Spleen (tissue), 11 donors: ENCODE results near the gene HSPB6. TPM values are rescaled to one million over a fixed set of nuclear protein-coding genes. Genes with fewer than 3 reads are reported as not detected.

ENCODE experiments used
- DNase-seq: peaks from one replicate; pipeline ENCODE4 v3.0.0-alpha.2; 2020
- H3K27ac ChIP-seq, 8 donors: fragments of 200-600 bp; sonication (generic) in 7 of 8; 1 replicate in 4 of 8; 2 replicates in 4 of 8; pipeline versions ENCODE4 v1.5.0 to v1.8.0; 2016 to 2021; ENCODE audit warnings: inconsistent platforms in 4 of 8, mild to moderate bottlenecking in 4 of 8, moderate library complexity in 1 of 8
- H3K27me3 ChIP-seq, 7 donors: fragments of 200-600 bp; sonication (generic) in 6 of 7; replicated peaks in 1 of 7; 1 replicate in 4 of 7; 2 replicates in 3 of 7; pipeline versions ENCODE4 v1.5.0 to v1.8.0; 2016 to 2021; ENCODE audit warnings: inconsistent platforms in 3 of 7, mild to moderate bottlenecking in 1 of 7
- H3K36me3 ChIP-seq, 6 donors: fragments of 200-600 bp; sonication (generic) in 5 of 6; 1 replicate in 4 of 6; 2 replicates in 2 of 6; pipeline versions ENCODE4 v1.5.0 to v1.8.0; 2016 to 2021; ENCODE audit warnings: inconsistent platforms in 2 of 6
- H3K4me1 ChIP-seq, 6 donors: fragments of 200-600 bp; sonication (generic) in 5 of 6; 1 replicate in 3 of 6; 2 replicates in 3 of 6; pipeline versions ENCODE4 v1.5.0 to v1.8.0; 2016 to 2021; ENCODE audit warnings: inconsistent platforms in 3 of 6
- H3K4me3 ChIP-seq, 8 donors: fragments of 200-600 bp; sonication (generic) in 7 of 8; 1 replicate in 4 of 8; 2 replicates in 4 of 8; pipeline versions ENCODE4 v1.5.0 to v1.8.0; 2016 to 2021; ENCODE audit warnings: inconsistent platforms in 4 of 8, mild to moderate bottlenecking in 4 of 8, moderate library complexity in 2 of 8
- H3K9me3 ChIP-seq, 8 donors: fragments of 200-600 bp; sonication (generic) in 7 of 8; 1 replicate in 4 of 8; 2 replicates in 4 of 8; pipeline versions ENCODE4 v1.5.0 to v1.8.0; 2016 to 2021; ENCODE audit warnings: inconsistent platforms in 4 of 8
- POLR2A ChIP-seq, 3 donors: fragments of 450-650 bp; IDR thresholded peaks; one replicate each; pipeline ENCODE4 v1.5.1; 2017; ENCODE audit warnings: antibody characterized with exemption in 3 of 3, mild to moderate bottlenecking in 1 of 3
- POLR2AphosphoS5 ChIP-seq, 3 donors: sonication (generic); formaldehyde crosslinking; IDR thresholded peaks; one replicate each; pipeline ENCODE4 v1.5.1; 2017; ENCODE audit warnings: antibody characterized with exemption in 3 of 3
- WGBS, 5 donors: extraction: QIAGEN DNeasy Blood & Tissue Kit in 3 of 5; methylation state at CpG; one replicate each; pipeline versions ENCODE4 v1.1.5 to v1.1.7; 2013 to 2018; 5-methylcytosine and 5-hydroxymethylcytosine counted together
- intact Hi-C: fragments of 100-400 bp; cut with DNase I; formaldehyde crosslinking; loops from one replicate; pipeline ENCODE4 v1.15.0; 2023; ENCODE audit warnings: low total_unique reads
- polyA plus RNA-seq, 3 donors: library from polyadenylated mRNA; stranded (reverse); fragments of 200-250 nt; gene quantifications; one replicate each; pipeline ENCODE4 v1.2.1, GENCODE V29; 2013
- total RNA-seq, 7 donors: library from RNA; depleted of rRNA in 3 of 7; stranded (reverse); fragments of >200 nt in 3 of 7; fragmentation: NEBNext Ultra II Directional in 4 of 7; extraction: Animal tissue kit (Norgen Biotek cat#: 25700) in 4 of 7; gene quantifications; one replicate each; pipeline versions ENCODE4 v1.1.0 to v1.2.1, GENCODE V29; 2016 to 2021
- TF ChIP-seq, protein P1 (sequence below), 11 experiments: fragments of 200-600 bp in 7 of 11; fragments of 450-650 bp in 4 of 11; sonication (generic) in 4 of 11; IDR thresholded peaks in 8 of 11; conservative IDR thresholded peaks in 3 of 11; 1 replicate in 7 of 11; 2 replicates in 4 of 11; pipeline versions ENCODE4 v1.4.0 to v1.8.0; 2016 to 2021; ENCODE audit warnings: antibody characterized with exemption in 11 of 11, inconsistent platforms in 4 of 11, mild to moderate bottlenecking in 1 of 11
- donor health status: healthy with polysubstance abuse.
- donor health status: DM: no; HTN: no; CAD: no; lungs with moderate emphysema.
- donor health status: DM: no; HTN: no; CAD: no.
- donor health status: Bipolar disorder and iron deficiency.
- donor health status: healthy.
- donor health status: DM: no; HTN: no; CAD: no.
- donor health status: DM: yes; HTN: yes; CAD: no.

The HSPB6 gene
- total and polyA plus RNA-seq, 10 donors, result 2.1 to 11.0 (median 4.4) TPM

DNA sequence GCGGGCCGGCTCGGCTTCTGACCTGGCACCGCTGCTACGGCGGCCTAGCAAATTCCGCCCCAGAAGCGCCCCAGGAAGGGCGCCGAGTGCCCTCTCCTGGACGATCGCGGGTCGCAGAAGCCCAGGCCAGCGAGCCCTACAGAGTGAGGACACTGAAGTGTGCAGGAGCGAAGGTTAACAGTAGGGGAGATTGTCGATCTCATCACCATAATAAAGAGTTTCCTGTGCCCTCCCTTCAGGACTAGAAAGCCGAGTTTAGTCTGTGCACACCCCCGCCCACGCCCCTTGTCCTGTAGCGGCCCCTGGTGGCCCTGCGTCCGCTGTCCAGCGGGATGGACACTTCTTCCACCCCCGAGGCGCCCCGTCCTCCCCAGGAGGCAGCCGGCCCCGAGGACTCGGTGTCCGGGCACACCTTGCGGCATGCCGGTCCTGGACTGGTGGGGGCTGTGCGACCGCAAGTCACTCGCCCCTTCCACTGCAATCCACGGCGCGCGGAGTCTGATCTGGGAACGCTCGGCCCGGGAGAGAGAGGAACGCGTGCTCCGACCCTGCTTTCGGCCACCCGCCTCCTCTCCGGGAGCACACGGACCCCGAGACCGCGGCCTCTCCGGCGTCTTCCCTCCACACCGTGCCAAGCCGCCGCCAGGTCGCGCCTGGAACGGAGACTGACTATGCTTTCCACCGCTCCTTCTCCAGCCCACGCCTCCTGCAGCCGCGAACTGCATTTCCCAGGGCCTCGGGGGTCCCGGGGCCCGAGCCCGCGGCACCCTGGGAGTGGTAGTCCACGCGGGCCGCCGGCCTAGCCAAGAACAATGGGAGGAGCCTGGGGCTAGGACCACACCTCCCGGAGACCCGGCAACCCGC lies 39.8 kb downstream of the HSPB6 start:
- Histone ChIP-seq H3K4me3 (peak overlapping the region; percentile 75 to 97 (median 88)), H3K27me3 (no peaks in the 10 kb centered on the region), H3K36me3 (peaks cover 0 to 27% (median 20%) of the 10 kb centered on the region in 6 donors), H3K27ac (peak overlapping the region; percentile 88 to 98 (median 92)), H3K9me3 (no peaks in the 10 kb centered on the region), H3K4me1 (peaks cover 32 to 89% (median 63%) of the 10 kb centered on the region in 6 donors)
- 0 to 1% (median 0%) methylated on average over 29 to 77 of the region's 77 CpGs for WGBS, 5 donors
- TF ChIP-seq POLR2AphosphoS5 (IDR thresholded peaks at IDR 0.05), result peak; percentile 72 to 84 (median 81)
- TF ChIP-seq, protein P1, sequence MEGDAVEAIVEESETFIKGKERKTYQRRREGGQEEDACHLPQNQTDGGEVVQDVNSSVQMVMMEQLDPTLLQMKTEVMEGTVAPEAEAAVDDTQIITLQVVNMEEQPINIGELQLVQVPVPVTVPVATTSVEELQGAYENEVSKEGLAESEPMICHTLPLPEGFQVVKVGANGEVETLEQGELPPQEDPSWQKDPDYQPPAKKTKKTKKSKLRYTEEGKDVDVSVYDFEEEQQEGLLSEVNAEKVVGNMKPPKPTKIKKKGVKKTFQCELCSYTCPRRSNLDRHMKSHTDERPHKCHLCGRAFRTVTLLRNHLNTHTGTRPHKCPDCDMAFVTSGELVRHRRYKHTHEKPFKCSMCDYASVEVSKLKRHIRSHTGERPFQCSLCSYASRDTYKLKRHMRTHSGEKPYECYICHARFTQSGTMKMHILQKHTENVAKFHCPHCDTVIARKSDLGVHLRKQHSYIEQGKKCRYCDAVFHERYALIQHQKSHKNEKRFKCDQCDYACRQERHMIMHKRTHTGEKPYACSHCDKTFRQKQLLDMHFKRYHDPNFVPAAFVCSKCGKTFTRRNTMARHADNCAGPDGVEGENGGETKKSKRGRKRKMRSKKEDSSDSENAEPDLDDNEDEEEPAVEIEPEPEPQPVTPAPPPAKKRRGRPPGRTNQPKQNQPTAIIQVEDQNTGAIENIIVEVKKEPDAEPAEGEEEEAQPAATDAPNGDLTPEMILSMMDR (IDR thresholded peaks at IDR 0.05 in 8 of 11, conservative IDR thresholded peaks at IDR 0.05 in 3 of 11), result peak; percentile 83 to 97 (median 92)
- TF ChIP-seq POLR2A (IDR thresholded peaks at IDR 0.05), result no peak
- DNase-seq, result peak; percentile 99
- intact Hi-C loops, result loop anchor here (10.0 kb wide), 1 partner anchor 162 kb away; no protein-coding TSS in a partner anchor

DNA sequence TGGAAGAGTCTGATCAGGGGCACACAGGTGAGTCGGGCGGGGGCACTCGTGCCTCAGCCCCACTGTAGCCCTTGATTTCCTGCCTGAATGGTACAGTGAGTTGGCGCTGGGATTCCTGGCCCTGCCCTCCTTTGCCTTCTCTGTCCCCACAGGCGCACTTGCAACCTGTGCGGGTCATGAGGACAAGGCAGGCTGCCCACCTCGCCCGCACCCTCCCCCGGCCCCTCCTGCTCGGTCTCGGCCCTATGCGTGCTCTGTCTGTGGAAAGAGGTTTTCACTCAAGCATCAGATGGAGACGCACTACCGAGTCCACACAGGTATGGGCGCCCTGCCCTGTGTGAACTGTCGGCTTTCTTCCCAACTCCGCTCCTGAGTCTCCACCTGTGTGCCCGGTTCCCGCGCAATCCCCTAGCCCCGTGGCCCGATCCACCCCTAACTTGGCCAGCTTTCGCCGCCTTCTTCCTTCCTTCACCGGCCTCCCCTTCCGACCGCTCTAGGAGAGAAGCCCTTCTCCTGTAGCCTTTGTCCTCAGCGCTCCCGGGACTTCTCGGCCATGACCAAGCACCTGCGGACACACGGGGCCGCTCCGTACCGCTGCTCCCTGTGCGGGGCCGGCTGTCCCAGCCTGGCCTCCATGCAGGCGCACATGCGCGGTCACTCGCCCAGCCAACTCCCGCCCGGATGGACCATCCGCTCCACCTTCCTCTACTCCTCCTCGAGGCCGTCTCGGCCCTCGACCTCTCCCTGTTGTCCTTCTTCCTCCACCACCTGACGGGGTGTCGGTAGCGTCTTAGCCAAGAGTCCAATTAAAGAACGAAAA lies 40.6 kb downstream of the HSPB6 start:
- Histone ChIP-seq H3K9me3 (no peaks in the 10 kb centered on the region), H3K36me3 (peaks cover 0 to 19% (median 12%) of the 10 kb centered on the region in 6 donors), H3K27ac (peak overlapping the region; percentile 88 to 98 (median 92)), H3K4me1 (peaks cover 32 to 89% (median 68%) of the 10 kb centered on the region in 6 donors), H3K27me3 (no peaks in the 10 kb centered on the region), H3K4me3 (peak overlapping the region; percentile 75 to 97 (median 88))
- 1 to 3% (median 2%) methylated on average over 36 to 52 of the region's 52 CpGs for WGBS, 5 donors
- intact Hi-C loops, result loop anchor here (10.0 kb wide), 1 partner anchor 161 kb away; no protein-coding TSS in a partner anchor
- DNase-seq, result peak; percentile 82
- TF ChIP-seq, protein P1 (IDR thresholded peaks at IDR 0.05 in 8 of 11, conservative IDR thresholded peaks at IDR 0.05 in 3 of 11), result no peak
- TF ChIP-seq POLR2A (IDR thresholded peaks at IDR 0.05) (no peak), POLR2AphosphoS5 (IDR thresholded peaks at IDR 0.05) (no peak)

DNA sequence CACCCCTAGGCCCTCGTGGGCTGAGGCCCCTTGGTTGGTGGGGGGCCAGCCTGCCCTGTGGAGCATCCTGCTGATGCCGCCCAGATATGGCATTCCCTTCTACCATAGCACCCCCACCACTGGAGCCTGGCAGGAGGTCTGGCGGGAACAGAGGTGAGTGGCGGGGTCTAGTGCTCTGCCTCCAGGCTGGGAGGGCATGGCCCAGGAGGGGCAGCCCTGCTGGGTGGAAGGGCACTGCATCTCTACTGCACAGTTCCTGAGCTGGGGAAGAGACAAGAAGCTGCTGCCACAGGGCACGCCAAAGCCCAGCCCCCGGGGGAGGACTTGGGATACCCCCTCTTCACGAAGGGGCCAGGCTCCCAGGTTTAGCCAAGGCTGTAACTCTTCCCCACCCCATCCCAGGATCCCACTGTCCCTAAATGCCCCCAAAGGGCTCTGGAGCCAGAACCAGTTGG lies 41.4 kb downstream of the HSPB6 start:
- H3K36me3 ChIP-seq, result peaks cover 0 to 11% (median 8%) of the 10 kb centered on the region in 6 donors
- H3K27me3 ChIP-seq, result no peaks in the 10 kb centered on the region
- H3K4me3 ChIP-seq, result peak overlapping the region in 5 of 8 donors; percentile 75 to 97 (median 94)
- intact Hi-C loops, result loop anchor here (10.0 kb wide), 1 partner anchor 161 kb away; no protein-coding TSS in a partner anchor
- no peaks in the 10 kb centered on the region for H3K9me3 ChIP-seq
- 81 to 92% (median 85%) methylated on average over 5 to 7 of the region's 7 CpGs for WGBS, 5 donors
- TF ChIP-seq, protein P1 (IDR thresholded peaks at IDR 0.05 in 8 of 11, conservative IDR thresholded peaks at IDR 0.05 in 3 of 11), result no peak
- TF ChIP-seq POLR2AphosphoS5 (IDR thresholded peaks at IDR 0.05) (no peak), POLR2A (IDR thresholded peaks at IDR 0.05) (no peak)
- peaks cover 32 to 89% (median 75%) of the 10 kb centered on the region in 6 donors for H3K4me1 ChIP-seq
- peak overlapping the region in 5 of 8 donors; percentile 89 to 98 (median 96) for H3K27ac ChIP-seq
- DNase-seq, result peak; percentile 83
